ENCODE data around the gene C22orf42. TPM values are rescaled to one million over a fixed set of nuclear protein-coding genes. Genes with fewer than 3 reads are reported as not detected.
"Not testable (repeated sequence)": the region's sequence is repeated elsewhere in the genome, so short reads cannot be mapped to it uniquely, and the experiment has no call there.

The C22orf42 gene
- total RNA-seq, 4 donors from 2014 or later: not detected

GRCh38 chr22:32150647-32151046 lies 8.5 kb downstream of the C22orf42 start:
- H3K9me3 ChIP-seq; H3K27ac ChIP-seq; H3K36me3 ChIP-seq; intact Hi-C loops (cut with DNase I); H3K27me3 ChIP-seq; DNase-seq; H3K4me1 ChIP-seq; H3K4me3 ChIP-seq: not testable (repeated sequence)
- 50 to 56% methylated on average over 7 of the region's 7 CpGs for WGBS, 2 donors

GRCh38 chr22:32148372-32148771 lies 10.7 kb downstream of the C22orf42 start:
- H3K4me3 ChIP-seq; intact Hi-C loops (cut with DNase I); DNase-seq; H3K9me3 ChIP-seq; H3K27ac ChIP-seq; H3K36me3 ChIP-seq; H3K27me3 ChIP-seq; H3K4me1 ChIP-seq: not testable (repeated sequence)
- WGBS, 2 donors: 79 to 84% methylated on average over 4 of the region's 4 CpGs

GRCh38 chr22:32147128-32147527 lies 12.0 kb downstream of the C22orf42 start:
- H3K36me3 ChIP-seq; H3K27ac ChIP-seq; H3K9me3 ChIP-seq; H3K4me3 ChIP-seq; H3K27me3 ChIP-seq; intact Hi-C loops (cut with DNase I); H3K4me1 ChIP-seq; DNase-seq: not testable (repeated sequence)
- 83 to 92% methylated on average over 8 of the region's 8 CpGs for WGBS, 2 donors

GRCh38 chr22:32144496-32145274 lies 14.4 kb downstream of the C22orf42 start:
- Histone ChIP-seq H3K36me3 (no peaks in the 10 kb centered on the region), H3K4me1 (no peaks in the 10 kb centered on the region), H3K9me3 (no peaks in the 10 kb centered on the region), H3K27me3 (no peaks in the 10 kb centered on the region), H3K27ac (no peak overlapping the region), H3K4me3 (no peak overlapping the region)
- 72 to 75% methylated on average over 6 of the region's 6 CpGs for WGBS, 2 donors
- TF ChIP-seq CTCF (IDR thresholded peaks at IDR 0.05) (no peak), POLR2A (IDR thresholded peaks at IDR 0.05) (no peak)
- no peak for DNase-seq
- intact Hi-C loops (cut with DNase I): no loop called here

GRCh38 chr22:32142600-32142999 lies 16.5 kb downstream of the C22orf42 start:
- Histone ChIP-seq H3K36me3 (no peaks in the 10 kb centered on the region), H3K4me3 (no peak overlapping the region), H3K9me3 (no peaks in the 10 kb centered on the region), H3K4me1 (peaks cover 0 to 4% (median under 1%) of the 10 kb centered on the region in 3 donors), H3K27me3 (no peaks in the 10 kb centered on the region), H3K27ac (no peak overlapping the region)
- TF ChIP-seq POLR2A (IDR thresholded peaks at IDR 0.05): no peak
- TF ChIP-seq CTCF (IDR thresholded peaks at IDR 0.05): no peak
- no peak for DNase-seq
- intact Hi-C loops (cut with DNase I): no loop called here

- DNase-seq; H3K4me3 ChIP-seq; intact Hi-C loops (cut with DNase I); H3K27me3 ChIP-seq; H3K4me1 ChIP-seq; H3K9me3 ChIP-seq; H3K36me3 ChIP-seq; H3K27ac ChIP-seq: not testable (repeated sequence)
- peak in 1 of 6 experiments; percentile 12 for TF ChIP-seq CTCF (IDR thresholded peaks at IDR 0.05)
- 62 to 69% methylated on average over 2 to 5 of the region's 6 CpGs for WGBS, 2 donors
Measured at GRCh38 chr22:32140688-32141087, 18.4 kb downstream of the C22orf42 start.

GRCh38 chr22:32138576-32138975 lies 20.5 kb downstream of the C22orf42 start:
- H3K4me3 ChIP-seq: peak overlapping the region in 1 of 4 donors; percentile 42
- H3K27ac ChIP-seq; DNase-seq; H3K27me3 ChIP-seq; intact Hi-C loops (cut with DNase I); H3K9me3 ChIP-seq; H3K4me1 ChIP-seq; H3K36me3 ChIP-seq: not testable (repeated sequence)
- 13 to 43% methylated on average over 1 of the region's 1 CpG for WGBS, 2 donors

GRCh38 chr22:32137731-32138324 lies 21.3 kb downstream of the C22orf42 start:
- 39 to 45% methylated on average over 15 to 16 of the region's 16 CpGs for WGBS, 2 donors
- H3K27ac ChIP-seq: peak overlapping the region; percentile 8 to 58 (median 42)

GRCh38 chr22:32136881-32137280 lies 22.2 kb downstream of the C22orf42 start:
- H3K4me1 ChIP-seq; DNase-seq; H3K27me3 ChIP-seq; intact Hi-C loops (cut with DNase I); H3K4me3 ChIP-seq; H3K36me3 ChIP-seq; H3K27ac ChIP-seq; H3K9me3 ChIP-seq: not testable (repeated sequence)
- 61 to 69% methylated on average over 2 to 3 of the region's 4 CpGs for WGBS, 2 donors

More at GRCh38 chr22:32137731-32138324, 21.3 kb downstream of the C22orf42 start:
- H3K4me3 ChIP-seq: peak overlapping the region; percentile 25 to 66 (median 36)
- H3K36me3 ChIP-seq; H3K27me3 ChIP-seq; H3K9me3 ChIP-seq; H3K4me1 ChIP-seq; DNase-seq; intact Hi-C loops (cut with DNase I): not testable (repeated sequence)

- peak overlapping the region in 1 of 4 donors; percentile 21 for H3K27ac ChIP-seq
- intact Hi-C loops (cut with DNase I): not testable (repeated sequence)
Measured at GRCh38 chr22:32135958-32136357, 23.1 kb downstream of the C22orf42 start.

More at GRCh38 chr22:32135958-32136357, 23.1 kb downstream of the C22orf42 start:
- H3K27me3 ChIP-seq, H3K36me3 ChIP-seq, DNase-seq, H3K4me3 ChIP-seq, H3K9me3 ChIP-seq, H3K4me1 ChIP-seq: not testable (repeated sequence)
- whole genome bisulfite sequencing, 2 donors: 44 to 80% methylated on average over 2 to 3 of the region's 3 CpGs
